ENCODE measurements around the gene NNT. TPM values are rescaled to one million over a fixed set of nuclear protein-coding genes. Genes with fewer than 3 reads are reported as not detected.

The NNT gene
- total RNA-seq, 1 donor from 2014 or later, result 120 TPM

- H3K9me3 Mint-ChIP-seq (ENCODE audit: low read depth), result no peaks in the 10 kb centered on the region
- TF ChIP-seq, protein P1, sequence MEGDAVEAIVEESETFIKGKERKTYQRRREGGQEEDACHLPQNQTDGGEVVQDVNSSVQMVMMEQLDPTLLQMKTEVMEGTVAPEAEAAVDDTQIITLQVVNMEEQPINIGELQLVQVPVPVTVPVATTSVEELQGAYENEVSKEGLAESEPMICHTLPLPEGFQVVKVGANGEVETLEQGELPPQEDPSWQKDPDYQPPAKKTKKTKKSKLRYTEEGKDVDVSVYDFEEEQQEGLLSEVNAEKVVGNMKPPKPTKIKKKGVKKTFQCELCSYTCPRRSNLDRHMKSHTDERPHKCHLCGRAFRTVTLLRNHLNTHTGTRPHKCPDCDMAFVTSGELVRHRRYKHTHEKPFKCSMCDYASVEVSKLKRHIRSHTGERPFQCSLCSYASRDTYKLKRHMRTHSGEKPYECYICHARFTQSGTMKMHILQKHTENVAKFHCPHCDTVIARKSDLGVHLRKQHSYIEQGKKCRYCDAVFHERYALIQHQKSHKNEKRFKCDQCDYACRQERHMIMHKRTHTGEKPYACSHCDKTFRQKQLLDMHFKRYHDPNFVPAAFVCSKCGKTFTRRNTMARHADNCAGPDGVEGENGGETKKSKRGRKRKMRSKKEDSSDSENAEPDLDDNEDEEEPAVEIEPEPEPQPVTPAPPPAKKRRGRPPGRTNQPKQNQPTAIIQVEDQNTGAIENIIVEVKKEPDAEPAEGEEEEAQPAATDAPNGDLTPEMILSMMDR (IDR thresholded peaks at IDR 0.05), result no peak
- peaks cover 18% of the 10 kb centered on the region for H3K36me3 Mint-ChIP-seq (ENCODE audit: low read depth)
- peaks cover 40% of the 10 kb centered on the region for H3K4me1 Mint-ChIP-seq (ENCODE audit: low read depth)
- DNase-seq (ENCODE audit: low spot score), result no peak
- peak overlapping the region; percentile 94 for H3K27ac Mint-ChIP-seq (ENCODE audit: unreplicated experiment)
- no peaks in the 10 kb centered on the region for H3K27me3 Mint-ChIP-seq (ENCODE audit: low read depth)
- H3K4me3 Mint-ChIP-seq (ENCODE audit: unreplicated experiment), result no peak overlapping the region
Measured at GRCh38 chr5:43648499-43649124, 45.6 kb downstream of the NNT start.

DNA sequence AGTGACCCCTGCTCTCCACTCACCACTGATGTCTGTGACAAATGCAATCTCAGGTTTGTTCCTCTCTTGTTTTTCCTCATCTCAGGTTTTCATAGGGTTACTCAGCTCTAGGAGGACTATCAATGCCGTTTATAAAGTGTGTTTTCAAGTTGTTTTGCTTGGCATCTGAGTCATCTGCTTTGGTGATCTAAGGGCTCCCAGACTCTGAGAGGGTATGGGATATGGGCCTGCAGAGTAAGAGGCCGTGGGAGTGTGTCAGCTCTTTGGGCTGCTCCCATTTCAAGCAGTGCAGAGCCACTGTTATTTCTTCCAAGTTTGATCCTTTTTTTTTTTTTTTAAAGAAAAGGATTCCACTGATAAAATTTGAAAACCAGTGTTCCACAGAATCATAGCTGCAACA, 46.3 kb downstream of the NNT start:
- H3K27ac Mint-ChIP-seq (ENCODE audit: unreplicated experiment), result peak overlapping the region; percentile 94
- no peaks in the 10 kb centered on the region for H3K9me3 Mint-ChIP-seq (ENCODE audit: low read depth)
- peaks cover 17% of the 10 kb centered on the region for H3K36me3 Mint-ChIP-seq (ENCODE audit: low read depth)
- H3K27me3 Mint-ChIP-seq (ENCODE audit: low read depth), result no peaks in the 10 kb centered on the region
- no peak overlapping the region for H3K4me3 Mint-ChIP-seq (ENCODE audit: unreplicated experiment)
- DNase-seq (ENCODE audit: low spot score), result no peak
- peaks cover 34% of the 10 kb centered on the region for H3K4me1 Mint-ChIP-seq (ENCODE audit: low read depth)
- TF ChIP-seq, protein P1 (IDR thresholded peaks at IDR 0.05), result no peak

GRCh38 chr5:43652537-43653302, 49.7 kb downstream of the NNT start:
- TF ChIP-seq, protein P1 (IDR thresholded peaks at IDR 0.05), result no peak
- H3K27ac Mint-ChIP-seq (ENCODE audit: unreplicated experiment), result no peak overlapping the region
- H3K9me3 Mint-ChIP-seq (ENCODE audit: low read depth), result no peaks in the 10 kb centered on the region
- H3K36me3 Mint-ChIP-seq (ENCODE audit: low read depth), result peaks cover 17% of the 10 kb centered on the region
- no peak overlapping the region for H3K4me3 Mint-ChIP-seq (ENCODE audit: unreplicated experiment)
- peaks cover 27% of the 10 kb centered on the region for H3K4me1 Mint-ChIP-seq (ENCODE audit: low read depth)
- no peak for DNase-seq (ENCODE audit: low spot score)
- H3K27me3 Mint-ChIP-seq (ENCODE audit: low read depth), result no peaks in the 10 kb centered on the region

DNA sequence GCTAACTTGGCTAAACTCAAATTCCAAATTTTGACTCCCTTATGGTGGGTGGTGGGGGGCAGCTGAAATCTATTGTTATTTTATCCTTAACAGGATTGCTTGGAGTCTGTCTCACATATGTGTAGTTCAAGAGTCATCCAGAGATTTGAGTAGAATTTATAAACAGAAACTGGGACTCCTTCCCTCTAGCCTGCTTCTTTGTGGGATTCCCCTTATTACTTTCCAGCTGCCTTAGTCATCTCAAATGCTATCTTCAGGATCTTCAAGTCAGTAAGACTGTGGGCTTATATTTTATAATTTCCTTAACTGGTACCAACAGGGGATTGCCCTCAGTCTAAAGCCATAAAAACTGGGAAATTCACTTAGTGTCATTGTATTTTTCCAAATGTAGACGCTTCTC, 55.5 kb downstream of the NNT start:
- peak overlapping the region; percentile 36 for H3K27ac Mint-ChIP-seq (ENCODE audit: unreplicated experiment)
- no peaks in the 10 kb centered on the region for H3K27me3 Mint-ChIP-seq (ENCODE audit: low read depth)
- no peak for DNase-seq (ENCODE audit: low spot score)
- TF ChIP-seq, protein P1 (IDR thresholded peaks at IDR 0.05), result no peak
- H3K4me3 Mint-ChIP-seq (ENCODE audit: unreplicated experiment), result no peak overlapping the region
- peaks cover 19% of the 10 kb centered on the region for H3K36me3 Mint-ChIP-seq (ENCODE audit: low read depth)
- H3K9me3 Mint-ChIP-seq (ENCODE audit: low read depth), result peaks cover 6% of the 10 kb centered on the region
- peaks cover 13% of the 10 kb centered on the region for H3K4me1 Mint-ChIP-seq (ENCODE audit: low read depth)

- Mint-ChIP-seq H3K4me1 (ENCODE audit: low read depth) (peaks cover 13% of the 10 kb centered on the region), H3K27ac (ENCODE audit: unreplicated experiment) (no peak overlapping the region), H3K27me3 (ENCODE audit: low read depth) (no peaks in the 10 kb centered on the region), H3K4me3 (ENCODE audit: unreplicated experiment) (no peak overlapping the region), H3K36me3 (ENCODE audit: low read depth) (peaks cover 19% of the 10 kb centered on the region), H3K9me3 (ENCODE audit: low read depth) (peaks cover 6% of the 10 kb centered on the region)
- TF ChIP-seq, protein P1 (IDR thresholded peaks at IDR 0.05), result no peak
- no peak for DNase-seq (ENCODE audit: low spot score)
Measured at GRCh38 chr5:43659075-43659474, 56.1 kb downstream of the NNT start.

Measured in chondrocyte (in vitro differentiated cells).